CD4-positive, CD25-positive, alpha-beta regulatory T cell (primary cell): ENCODE results near the gene OSBPL2. TPM values are rescaled to one million over a fixed set of nuclear protein-coding genes. Genes with fewer than 3 reads are reported as not detected.

Experiments used
- ATAC-seq, 2 donors: fragments of 150-1000 bp; cut with Tn5 transposase; one replicate each; pipeline ENCODE4 v1.10.0; 2021; ENCODE audit warnings: low read depth in 2 of 2, moderate number of reproducible peaks in 2 of 2, moderate library complexity in 1 of 2
- DNase-seq, 3 donors: peaks; one replicate each; pipeline versions ENCODE4 v3.0.0 to v3.0.0-alpha.2; 2012 to 2022; ENCODE audit warnings: mixed read lengths in 1 of 3
- H3K27ac ChIP-seq: one replicate; pipeline ENCODE4 v1.7.0; 2013; ENCODE audit warnings: mild to moderate bottlenecking, low read length; ENCODE audit not compliant: insufficient read depth, poor library complexity, severe bottlenecking
- H3K27me3 ChIP-seq: one replicate; pipeline ENCODE4 v1.7.0; 2013; ENCODE audit warnings: low read length; ENCODE audit not compliant: control insufficient read depth, insufficient read depth
- H3K36me3 ChIP-seq: one replicate; pipeline ENCODE4 v1.7.0; 2013; ENCODE audit warnings: mild to moderate bottlenecking, low read length, moderate library complexity; ENCODE audit not compliant: control insufficient read depth, insufficient read depth
- H3K4me1 ChIP-seq: 2 replicates; pipeline ENCODE4 v1.7.0; 2013; ENCODE audit warnings: mild to moderate bottlenecking, low read length; ENCODE audit not compliant: insufficient read depth, control insufficient read depth, poor library complexity, severe bottlenecking
- H3K4me3 ChIP-seq: one replicate; pipeline ENCODE4 v1.7.0; 2013; ENCODE audit warnings: low read depth, mild to moderate bottlenecking, low read length, moderate library complexity
- H3K9me3 ChIP-seq, 2 experiments: 1 replicate in 1 of 2; 2 replicates in 1 of 2; pipeline ENCODE4 v1.7.0; 2013; ENCODE audit warnings: low read length in 2 of 2, mild to moderate bottlenecking in 1 of 2, moderate library complexity in 1 of 2; ENCODE audit not compliant: control insufficient read depth in 2 of 2
- H3K27ac Mint-ChIP-seq, 3 donors: one replicate each; pipeline ENCODE4 v1.8.0; 2020 to 2022; ENCODE audit warnings: mild to moderate bottlenecking in 3 of 3, mixed read lengths in 3 of 3, moderate library complexity in 2 of 3
- H3K27me3 Mint-ChIP-seq: one replicate; pipeline ENCODE4 v1.8.0; 2022; ENCODE audit warnings: mild to moderate bottlenecking, mixed read lengths
- H3K36me3 Mint-ChIP-seq: one replicate; pipeline ENCODE4 v1.8.0; 2020; ENCODE audit warnings: mixed read lengths
- H3K4me1 Mint-ChIP-seq, 4 donors: one replicate each; pipeline ENCODE4 v1.8.0; 2020 to 2022; ENCODE audit warnings: mixed read lengths in 4 of 4, mild to moderate bottlenecking in 1 of 4
- H3K4me3 Mint-ChIP-seq, 4 donors: one replicate each; pipeline ENCODE4 v1.8.0; 2020 to 2022; ENCODE audit warnings: mild to moderate bottlenecking in 4 of 4, mixed read lengths in 4 of 4, moderate library complexity in 3 of 4
- H3K9me3 Mint-ChIP-seq, 7 donors: one replicate each; pipeline ENCODE4 v1.8.0; 2020 to 2022; ENCODE audit warnings: mixed read lengths in 7 of 7, mild to moderate bottlenecking in 3 of 7, moderate library complexity in 2 of 7
- polyA plus RNA-seq, 4 donors: library from polyadenylated mRNA; unstranded; fragments of 300-500 nt; fragmentation: Illumina TruSeq; gene quantifications; one replicate each; pipeline ENCODE4 v1.2.3, GENCODE V29; 2021
- total RNA-seq: library from RNA; stranded (reverse); gene quantifications from one replicate; pipeline ENCODE4 v1.2.3, GENCODE V29; 2022

Gene OSBPL2
- total and polyA plus RNA-seq, 5 donors from 2014 or later: 19.3 to 85.2 (median 23.2) TPM

GRCh38 chr20:62222266-62222850 lies 16.0 kb upstream of the OSBPL2 start:
- H3K9me3 Mint-ChIP-seq: peaks cover 0 to 2% (median 0%) of the 10 kb centered on the region in 7 donors
- H3K27me3 Mint-ChIP-seq: peaks cover 23% of the 10 kb centered on the region
- Histone ChIP-seq H3K36me3 (no peaks in the 10 kb centered on the region), H3K27ac (no peak overlapping the region), H3K4me3 (no peak overlapping the region), H3K27me3 (no peaks in the 10 kb centered on the region), H3K9me3 (no peaks in the 10 kb centered on the region), H3K4me1 (peaks cover 11% of the 10 kb centered on the region)
- H3K36me3 Mint-ChIP-seq: no peaks in the 10 kb centered on the region
- no peak overlapping the region for H3K27ac Mint-ChIP-seq
- H3K4me3 Mint-ChIP-seq: no peak overlapping the region
- H3K4me1 Mint-ChIP-seq: peaks cover 0 to 4% (median 0%) of the 10 kb centered on the region in 4 donors
- no peak for DNase-seq
- no peak for ATAC-seq

DNA sequence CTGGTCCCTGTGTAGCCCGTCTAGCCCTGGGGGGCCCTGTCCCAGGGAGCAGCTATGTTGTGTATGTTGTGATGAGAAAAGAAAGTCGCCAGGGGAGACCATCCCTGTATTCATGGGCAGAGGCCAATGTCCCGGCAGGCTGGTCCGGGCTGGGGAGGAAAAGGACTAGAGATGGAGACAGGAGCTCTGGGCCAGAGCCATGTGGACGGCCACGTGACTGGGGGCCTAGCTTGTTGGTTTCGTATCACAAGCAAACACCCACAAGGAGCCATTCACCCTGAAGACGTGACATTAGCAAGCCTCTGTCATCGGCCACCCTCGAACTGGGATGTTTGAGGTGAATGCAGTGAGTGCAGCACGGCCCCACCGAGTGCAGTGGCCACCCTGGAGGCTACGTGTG lies 15.3 kb upstream of the OSBPL2 start:
- no peak overlapping the region for H3K27ac Mint-ChIP-seq
- Histone ChIP-seq H3K4me1 (peaks cover 11% of the 10 kb centered on the region), H3K27ac (no peak overlapping the region), H3K4me3 (no peak overlapping the region), H3K27me3 (no peaks in the 10 kb centered on the region), H3K9me3 (no peaks in the 10 kb centered on the region), H3K36me3 (no peaks in the 10 kb centered on the region)
- DNase-seq (no peak), ATAC-seq (no peak)
- no peak overlapping the region for H3K4me3 Mint-ChIP-seq
- peaks cover 23% of the 10 kb centered on the region for H3K27me3 Mint-ChIP-seq
- peaks cover 0 to 2% (median 0%) of the 10 kb centered on the region in 4 donors for H3K4me1 Mint-ChIP-seq
- peaks cover 0 to 2% (median 0%) of the 10 kb centered on the region in 7 donors for H3K9me3 Mint-ChIP-seq
- H3K36me3 Mint-ChIP-seq: no peaks in the 10 kb centered on the region

DNA sequence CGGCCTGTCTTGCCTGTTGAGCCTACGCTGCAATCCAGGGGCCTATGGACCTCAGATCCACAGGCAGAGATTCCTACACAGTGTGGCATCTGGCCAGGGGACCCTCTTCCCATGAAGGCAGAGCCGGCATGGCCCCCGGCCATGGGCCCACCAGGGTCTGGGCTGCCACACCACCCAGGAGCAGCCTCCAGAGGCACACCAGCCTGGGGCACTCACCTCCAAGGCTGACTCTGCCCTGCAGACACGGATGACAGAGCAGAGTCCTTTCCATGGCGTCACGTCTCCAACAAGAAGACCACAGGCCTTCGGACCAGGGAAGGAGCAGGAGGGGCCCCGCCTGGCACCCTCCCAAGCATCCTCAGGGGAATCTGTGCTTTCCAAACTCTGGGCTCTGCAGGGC lies 14.8 kb upstream of the OSBPL2 start:
- Histone ChIP-seq H3K27ac (no peak overlapping the region), H3K4me3 (no peak overlapping the region), H3K4me1 (peaks cover 11% of the 10 kb centered on the region), H3K27me3 (no peaks in the 10 kb centered on the region), H3K9me3 (no peaks in the 10 kb centered on the region), H3K36me3 (no peaks in the 10 kb centered on the region)
- Mint-ChIP-seq H3K36me3 (no peaks in the 10 kb centered on the region), H3K27me3 (peaks cover 23% of the 10 kb centered on the region), H3K4me1 (peaks cover 0 to 2% (median 0%) of the 10 kb centered on the region in 4 donors), H3K9me3 (peaks cover 0 to 2% (median 0%) of the 10 kb centered on the region in 7 donors), H3K4me3 (no peak overlapping the region), H3K27ac (no peak overlapping the region)
- no peak for ATAC-seq
- no peak for DNase-seq

DNA sequence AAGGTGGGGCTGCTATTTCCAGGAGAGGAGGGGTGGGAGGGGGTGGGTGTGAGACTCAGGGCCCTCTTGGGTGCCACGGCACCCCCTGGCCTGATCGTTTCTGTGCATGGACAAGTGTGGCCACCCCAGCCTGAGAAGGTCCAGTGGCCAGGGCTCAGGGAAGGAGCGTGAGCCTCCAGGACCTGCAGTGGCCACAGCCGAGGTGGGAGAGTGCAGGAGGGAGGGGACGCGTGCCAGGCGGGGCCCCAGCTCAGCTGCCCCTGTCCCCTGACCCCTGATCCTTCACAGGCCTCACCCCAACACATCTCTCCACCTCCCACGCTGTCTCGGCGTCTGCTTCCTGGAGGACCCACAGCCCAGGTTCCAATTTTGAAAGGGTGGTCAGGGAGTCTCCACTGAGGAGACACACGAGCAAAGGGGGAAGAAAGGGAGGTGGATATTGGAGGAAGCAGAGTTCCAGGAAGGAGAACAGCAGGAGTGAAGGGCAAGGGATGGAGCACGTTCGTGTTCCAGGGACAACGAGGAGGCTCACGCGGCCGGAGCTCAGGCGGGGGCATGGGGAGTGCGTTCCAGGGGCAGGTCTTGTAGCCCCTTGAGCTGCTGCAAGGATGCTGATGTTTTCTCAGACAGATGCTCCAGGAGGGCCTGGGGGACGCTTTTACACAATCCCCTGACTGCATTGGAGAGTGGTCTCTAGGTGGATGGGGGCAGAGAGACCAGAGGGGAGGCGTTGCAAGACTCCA lies 14.0 kb upstream of the OSBPL2 start:
- Histone ChIP-seq H3K4me1 (peaks cover 8% of the 10 kb centered on the region), H3K4me3 (no peak overlapping the region), H3K27ac (no peak overlapping the region), H3K9me3 (no peaks in the 10 kb centered on the region), H3K27me3 (no peaks in the 10 kb centered on the region), H3K36me3 (no peaks in the 10 kb centered on the region)
- DNase-seq: no peak
- Mint-ChIP-seq H3K27ac (no peak overlapping the region), H3K4me1 (peaks cover 0 to 2% (median 0%) of the 10 kb centered on the region in 4 donors), H3K9me3 (peaks cover 0 to 2% (median 0%) of the 10 kb centered on the region in 7 donors), H3K36me3 (no peaks in the 10 kb centered on the region), H3K4me3 (no peak overlapping the region), H3K27me3 (peaks cover 17% of the 10 kb centered on the region)
- ATAC-seq: no peak

DNA sequence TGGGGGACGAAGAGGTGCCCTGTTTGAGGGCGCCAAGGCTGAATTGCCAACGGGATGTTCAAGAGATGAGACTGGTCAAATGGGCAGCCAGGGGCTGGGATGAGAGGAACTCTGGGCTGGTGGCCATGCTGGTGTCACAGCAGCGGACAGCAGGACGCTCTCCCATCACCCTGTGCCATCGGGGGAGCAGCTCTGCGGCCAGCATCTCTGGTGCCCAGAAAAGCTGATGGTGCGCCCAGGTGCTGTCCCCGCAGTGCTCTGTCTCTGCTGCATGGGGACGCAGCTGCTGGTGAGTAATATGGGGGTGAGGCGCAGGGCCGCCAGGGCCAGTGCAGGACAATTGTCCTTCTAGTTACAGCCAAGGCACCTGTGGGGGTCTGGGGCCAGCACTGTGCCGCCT lies 13.3 kb upstream of the OSBPL2 start:
- no peak overlapping the region for H3K4me3 Mint-ChIP-seq
- H3K4me1 Mint-ChIP-seq: peaks cover 0 to 2% (median 0%) of the 10 kb centered on the region in 4 donors
- no peak for DNase-seq
- peaks cover 17% of the 10 kb centered on the region for H3K27me3 Mint-ChIP-seq
- H3K9me3 Mint-ChIP-seq: peaks cover 0 to 2% (median 0%) of the 10 kb centered on the region in 7 donors
- H3K36me3 Mint-ChIP-seq: no peaks in the 10 kb centered on the region
- no peak for ATAC-seq
- Histone ChIP-seq H3K9me3 (no peaks in the 10 kb centered on the region), H3K4me1 (peaks cover 4% of the 10 kb centered on the region), H3K36me3 (no peaks in the 10 kb centered on the region), H3K27me3 (no peaks in the 10 kb centered on the region), H3K27ac (no peak overlapping the region), H3K4me3 (no peak overlapping the region)
- H3K27ac Mint-ChIP-seq: no peak overlapping the region

DNA sequence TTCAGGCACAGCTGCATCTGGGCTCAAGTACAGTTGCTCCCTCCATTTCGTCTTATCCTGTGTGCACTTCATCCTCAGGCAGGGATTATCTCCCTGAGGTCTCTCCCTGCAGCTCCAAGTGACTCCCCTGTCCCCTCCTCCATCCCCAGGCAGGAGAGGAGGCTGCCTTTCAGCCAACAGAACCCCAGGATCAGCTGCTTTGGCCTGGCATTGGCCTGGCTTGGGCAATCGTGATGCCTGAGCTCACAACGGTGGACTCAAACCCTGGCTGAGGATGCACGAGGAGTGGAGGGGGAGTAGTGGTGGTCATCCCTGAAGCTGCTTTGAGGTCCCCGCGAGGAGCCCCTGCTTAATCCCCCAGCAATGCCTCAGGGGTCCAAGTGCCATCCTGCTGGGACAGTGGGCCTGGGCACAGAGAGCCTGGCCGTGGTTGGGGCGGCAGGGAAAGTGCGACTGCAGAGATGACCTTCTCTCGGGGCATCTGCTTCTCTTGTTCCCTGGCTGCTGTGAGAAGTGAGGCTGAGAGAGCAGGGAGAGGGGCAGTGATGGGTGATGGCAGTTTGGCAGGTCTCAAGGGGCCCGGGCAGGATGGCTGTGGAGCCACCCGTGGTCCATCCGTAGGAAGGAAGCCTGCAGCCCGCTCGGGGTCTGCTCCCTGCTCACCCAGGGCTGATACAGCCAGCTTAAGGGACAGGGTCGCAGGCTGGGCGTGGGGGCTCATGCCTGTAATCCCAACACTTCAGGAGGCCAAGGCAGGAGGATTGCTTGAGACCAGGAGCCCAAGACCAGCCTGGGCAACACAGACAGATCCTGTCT lies 12.3 kb upstream of the OSBPL2 start:
- no peaks in the 10 kb centered on the region for H3K27me3 ChIP-seq
- DNase-seq: no peak
- ATAC-seq: no peak
- Mint-ChIP-seq H3K9me3 (peaks cover 0 to 2% (median 0%) of the 10 kb centered on the region in 7 donors), H3K4me1 (peaks cover 0 to 1% (median 0%) of the 10 kb centered on the region in 4 donors), H3K27me3 (peaks cover 11% of the 10 kb centered on the region), H3K27ac (no peak overlapping the region), H3K36me3 (no peaks in the 10 kb centered on the region), H3K4me3 (no peak overlapping the region)
- H3K9me3 ChIP-seq: no peaks in the 10 kb centered on the region
- no peak overlapping the region for H3K27ac ChIP-seq
- H3K36me3 ChIP-seq: no peaks in the 10 kb centered on the region
- no peak overlapping the region for H3K4me3 ChIP-seq
- H3K4me1 ChIP-seq: no peaks in the 10 kb centered on the region

GRCh38 chr20:62226707-62227590 lies 11.4 kb upstream of the OSBPL2 start:
- ATAC-seq (no peak), DNase-seq (no peak)
- Mint-ChIP-seq H3K27me3 (peaks cover 5% of the 10 kb centered on the region), H3K36me3 (no peaks in the 10 kb centered on the region), H3K9me3 (peaks cover 0 to 2% (median 0%) of the 10 kb centered on the region in 7 donors), H3K4me1 (no peaks in the 10 kb centered on the region), H3K4me3 (no peak overlapping the region), H3K27ac (no peak overlapping the region)
- H3K4me1 ChIP-seq: no peaks in the 10 kb centered on the region
- no peaks in the 10 kb centered on the region for H3K36me3 ChIP-seq
- H3K9me3 ChIP-seq: no peaks in the 10 kb centered on the region
- H3K4me3 ChIP-seq: no peak overlapping the region
- no peak overlapping the region for H3K27ac ChIP-seq
- no peaks in the 10 kb centered on the region for H3K27me3 ChIP-seq
